GM12891 (cell line): ENCODE measurements around the gene MYMK.

Source experiments
- POLR2A ChIP-seq: IDR thresholded peaks from 2 replicates; pipeline ENCODE4 v1.6.1; 2011; ENCODE audit warnings: low read depth, low read length, control low read depth
- SPI1 ChIP-seq: IDR thresholded peaks from 2 replicates; pipeline ENCODE4 v1.6.1; 2011; ENCODE audit warnings: low read depth, low read length, control low read depth

DNA sequence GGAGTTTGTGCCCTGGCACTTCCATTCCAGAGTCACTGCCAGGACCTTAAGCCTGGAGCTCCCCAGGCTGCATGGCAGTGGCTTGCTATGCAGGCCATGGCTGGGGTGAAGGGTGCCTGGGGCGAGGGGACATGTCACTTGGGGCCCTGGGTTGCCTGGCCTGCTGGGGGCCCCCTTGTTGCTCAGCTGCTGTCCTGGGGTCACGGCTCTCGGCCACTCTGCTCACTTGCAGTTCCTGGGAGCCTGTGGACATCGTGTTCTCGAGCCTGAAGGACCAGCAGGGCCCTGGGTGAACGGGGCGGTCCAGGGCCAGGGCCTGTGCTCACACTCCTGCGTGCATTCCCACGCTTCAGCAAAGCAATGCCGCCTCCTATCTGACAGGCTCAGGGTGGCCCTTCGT is 31.3 kb downstream of the MYMK start:
- TF ChIP-seq POLR2A (no peak), SPI1 (no peak)
